Right lobe of liver (tissue), 4 donors: ENCODE data around the gene TRAPPC3L.

Experiments used
- CTCF ChIP-seq, 4 donors: fragments of 200-600 bp in 3 of 4; fragments of 450-650 bp in 1 of 4; IDR thresholded peaks; one replicate each; pipeline versions ENCODE4 v1.5.1 to v1.8.0; 2016 to 2022; ENCODE audit warnings: antibody characterized with exemption in 4 of 4, mild to moderate bottlenecking in 2 of 4
- POLR2A ChIP-seq: fragments of 450-650 bp; IDR thresholded peaks from one replicate; pipeline ENCODE4 v1.6.1; 2017; ENCODE audit warnings: antibody characterized with exemption, mild to moderate bottlenecking
- donor health status: DM: no; HTN: no; CAD: no.
- donor health status: DM: no; HTN: no; CAD: no.
- donor health status: DM: no; HTN: yes; CAD: no.

- TF ChIP-seq CTCF (IDR thresholded peaks at IDR 0.05) (no peak), POLR2A (no peak)
These were observed 89.4 kb downstream of the TRAPPC3L start for GRCh38 chr6:116456106-116456505.
